ENCODE results near the gene RIOK3. TPM values are rescaled to one million over a fixed set of nuclear protein-coding genes. Genes with fewer than 3 reads are reported as not detected.

RIOK3 gene
- total and polyA plus RNA-seq, 2 of the 4 experiments (the other 2 are of a cell fraction): 21.5 to 38.9 TPM

DNA sequence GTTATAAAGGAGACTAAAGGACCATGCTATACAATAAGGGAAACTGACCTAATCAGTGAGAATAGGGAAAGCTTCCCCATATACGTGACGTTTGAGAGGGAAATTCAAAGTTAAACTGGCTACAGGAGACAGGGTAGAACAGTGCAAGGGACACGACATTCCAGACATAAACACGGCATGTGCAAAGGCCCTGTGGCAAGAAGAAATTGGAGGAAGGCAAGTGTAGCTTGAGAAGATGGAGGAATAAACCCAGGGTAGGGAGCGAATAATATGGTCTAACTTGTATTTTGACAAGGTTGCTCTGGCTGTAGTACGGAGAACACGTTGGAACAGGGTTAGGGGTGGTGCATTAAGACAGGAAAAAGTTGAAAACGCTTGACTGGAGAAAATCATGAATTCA, 49.8 kb upstream of the RIOK3 start:
- Histone ChIP-seq H2AK5ac (ENCODE audit: low read depth, low read length) (0 out of 2 replicates have a peak overlapping the region, but pooled peaks have one; percentile 6), H3K79me1 (ENCODE audit: low read depth in 1 of 2, low read length in 2 of 2) (peaks cover 4 to 15% of the 10 kb centered on the region in 2 experiments; a peak in 3 of 4 replicates), H3K9me3 (ENCODE audit: control insufficient read depth, insufficient read depth, low read length) (no peaks in the 10 kb centered on the region), H3K56ac (ENCODE audit: extremely low read depth, insufficient read depth, low read length) (no peak overlapping the region), H2BK20ac (ENCODE audit: low read depth, low read length) (no peak overlapping the region; the same call in 1 of the 2 replicates), H3K36me3 (ENCODE audit: control insufficient read depth, insufficient read depth, low read length) (no peaks in the 10 kb centered on the region), H4K5ac (ENCODE audit: low read depth, low read length) (no peak overlapping the region), H2AK9ac (replicated peaks; ENCODE audit: low read depth, low read length, poor library complexity) (no peak overlapping the region), H3K18ac (ENCODE audit: low read depth, low read length) (peak overlapping the region; percentile 45; the same call in 1 of the 2 replicates), H2BK120ac (ENCODE audit: low read depth, low read length) (no peak overlapping the region), H4K20me1 (ENCODE audit: insufficient read depth, low read length) (no peaks in the 10 kb centered on the region), H3K4ac (ENCODE audit: low read depth, low read length) (0 out of 2 replicates have a peak overlapping the region, but pooled peaks have one; percentile 31), H3K4me1 (ENCODE audit: control insufficient read depth, insufficient read depth, low read length) (peaks cover 11% of the 10 kb centered on the region), H2AFZ (replicated peaks; ENCODE audit: low read length, poor library complexity) (no peak overlapping the region), H4K8ac (ENCODE audit: low read depth in 2 of 2, low read length in 2 of 2) (no peak overlapping the region), H3K9ac (ENCODE audit: low read depth, low read length) (no peak overlapping the region), H3K4me2 (ENCODE audit: low read depth, low read length) (no peak overlapping the region), H3K23ac (ENCODE audit: low read depth, low read length) (no peak overlapping the region), H3K14ac (replicated peaks; ENCODE audit: low read depth, low read length) (no peak overlapping the region), H3K9me1 (ENCODE audit: insufficient read depth, low read length) (peaks cover 10% of the 10 kb centered on the region), H3K27ac (ENCODE audit: insufficient read depth, low read length) (no peak overlapping the region), H4K91ac (ENCODE audit: insufficient read depth, low read depth, low read length) (no peak overlapping the region), H3K4me3 (ENCODE audit: insufficient read depth, low read depth, low read length) (no peak overlapping the region), H3K27me3 (ENCODE audit: control insufficient read depth, insufficient read depth, low read length) (no peaks in the 10 kb centered on the region), H2BK5ac (ENCODE audit: low read depth, low read length, poor library complexity, severe bottlenecking) (no peak overlapping the region), H2BK15ac (ENCODE audit: low read depth, low read length) (no peak overlapping the region)
- ATAC-seq (ENCODE audit: low read depth) (no peak), DNase-seq (no peak)
- POLR2A ChIA-PET (ENCODE audit: unreplicated experiment): no interaction called here
- CTCF ChIA-PET: no interaction called here
- in situ Hi-C loops (cut with MboI; ENCODE audit: low sequenced_read_pairs) (no loop called here), dilution Hi-C loops (cut with HindIII; ENCODE audit: low sequenced_read_pairs, unreplicated experiment) (no loop called here), intact Hi-C loops (cut with micrococcal nuclease) (no loop called here)
- no peak for TF ChIP-seq MAZ (IDR thresholded peaks at IDR 0.05; ENCODE audit: borderline replicate concordance, low read depth, low read length)
- TF ChIP-seq POLR2A (IDR thresholded peaks at IDR 0.05; ENCODE audit: low read depth, low read length): no peak
- no peak for TF ChIP-seq FOS (IDR thresholded peaks at IDR 0.05; ENCODE audit: low read depth, low read length)
- TF ChIP-seq, protein P1, sequence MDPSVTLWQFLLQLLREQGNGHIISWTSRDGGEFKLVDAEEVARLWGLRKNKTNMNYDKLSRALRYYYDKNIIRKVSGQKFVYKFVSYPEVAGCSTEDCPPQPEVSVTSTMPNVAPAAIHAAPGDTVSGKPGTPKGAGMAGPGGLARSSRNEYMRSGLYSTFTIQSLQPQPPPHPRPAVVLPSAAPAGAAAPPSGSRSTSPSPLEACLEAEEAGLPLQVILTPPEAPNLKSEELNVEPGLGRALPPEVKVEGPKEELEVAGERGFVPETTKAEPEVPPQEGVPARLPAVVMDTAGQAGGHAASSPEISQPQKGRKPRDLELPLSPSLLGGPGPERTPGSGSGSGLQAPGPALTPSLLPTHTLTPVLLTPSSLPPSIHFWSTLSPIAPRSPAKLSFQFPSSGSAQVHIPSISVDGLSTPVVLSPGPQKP (IDR thresholded peaks at IDR 0.05; ENCODE audit: borderline replicate concordance, low read depth, low read length): no peak
- TF ChIP-seq, protein P2, sequence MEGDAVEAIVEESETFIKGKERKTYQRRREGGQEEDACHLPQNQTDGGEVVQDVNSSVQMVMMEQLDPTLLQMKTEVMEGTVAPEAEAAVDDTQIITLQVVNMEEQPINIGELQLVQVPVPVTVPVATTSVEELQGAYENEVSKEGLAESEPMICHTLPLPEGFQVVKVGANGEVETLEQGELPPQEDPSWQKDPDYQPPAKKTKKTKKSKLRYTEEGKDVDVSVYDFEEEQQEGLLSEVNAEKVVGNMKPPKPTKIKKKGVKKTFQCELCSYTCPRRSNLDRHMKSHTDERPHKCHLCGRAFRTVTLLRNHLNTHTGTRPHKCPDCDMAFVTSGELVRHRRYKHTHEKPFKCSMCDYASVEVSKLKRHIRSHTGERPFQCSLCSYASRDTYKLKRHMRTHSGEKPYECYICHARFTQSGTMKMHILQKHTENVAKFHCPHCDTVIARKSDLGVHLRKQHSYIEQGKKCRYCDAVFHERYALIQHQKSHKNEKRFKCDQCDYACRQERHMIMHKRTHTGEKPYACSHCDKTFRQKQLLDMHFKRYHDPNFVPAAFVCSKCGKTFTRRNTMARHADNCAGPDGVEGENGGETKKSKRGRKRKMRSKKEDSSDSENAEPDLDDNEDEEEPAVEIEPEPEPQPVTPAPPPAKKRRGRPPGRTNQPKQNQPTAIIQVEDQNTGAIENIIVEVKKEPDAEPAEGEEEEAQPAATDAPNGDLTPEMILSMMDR (conservative IDR thresholded peaks at IDR 0.05; ENCODE audit: low read depth, low read length): no peak
- TF ChIP-seq CEBPB (IDR thresholded peaks at IDR 0.05; ENCODE audit: low read depth, low read length): no peak
- TF ChIP-seq SMC3 (IDR thresholded peaks at IDR 0.05; ENCODE audit: low read depth, low read length): no peak
- TF ChIP-seq BHLHE40 (IDR thresholded peaks at IDR 0.05; ENCODE audit: low read depth, low read length): no peak
- TF ChIP-seq, protein P3, sequence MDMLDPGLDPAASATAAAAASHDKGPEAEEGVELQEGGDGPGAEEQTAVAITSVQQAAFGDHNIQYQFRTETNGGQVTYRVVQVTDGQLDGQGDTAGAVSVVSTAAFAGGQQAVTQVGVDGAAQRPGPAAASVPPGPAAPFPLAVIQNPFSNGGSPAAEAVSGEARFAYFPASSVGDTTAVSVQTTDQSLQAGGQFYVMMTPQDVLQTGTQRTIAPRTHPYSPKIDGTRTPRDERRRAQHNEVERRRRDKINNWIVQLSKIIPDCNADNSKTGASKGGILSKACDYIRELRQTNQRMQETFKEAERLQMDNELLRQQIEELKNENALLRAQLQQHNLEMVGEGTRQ (IDR thresholded peaks at IDR 0.05; ENCODE audit: low read depth, low read length): no peak
- no TSS peak for BruUV-seq (replicated peaks)
- WGBS, 2 experiments (ENCODE audit: extremely low coverage in 2 of 2, insufficient read length in 1 of 2): 98% methylated on average over 4 of the region's 8 CpGs; no CpG with 5 or more reads in 1 of the 2 experiments
